GM18870 (cell line): ENCODE results near the gene RBCK1.
"Not testable (repeated sequence)": the region's sequence is repeated elsewhere in the genome, so short reads cannot be mapped to it uniquely, and the experiment has no call there.

Experiments
- ATAC-seq: cut with Tn5 transposase; IDR thresholded peaks from one replicate; pipeline ENCODE4 v1.9.1; 2021; ENCODE audit warnings: moderate library complexity; ENCODE audit not compliant: unreplicated experiment

RBCK1 gene

GRCh38 chr20:375265-375889, 32.7 kb upstream of the RBCK1 start:
- no peak for ATAC-seq

GRCh38 chr20:376089-376488, 32.0 kb upstream of the RBCK1 start:
- no peak for ATAC-seq

- no peak for ATAC-seq
Observed at GRCh38 chr20:376750-377149, 31.3 kb upstream of the RBCK1 start.

- not testable (repeated sequence) for ATAC-seq
Observed at GRCh38 chr20:377578-377977, 30.5 kb upstream of the RBCK1 start.

- ATAC-seq: no peak
Observed at GRCh38 chr20:378961-379336, 29.1 kb upstream of the RBCK1 start.

- ATAC-seq: no peak
Observed at GRCh38 chr20:380763-381580, 27.1 kb upstream of the RBCK1 start.

- ATAC-seq: no peak
Observed at GRCh38 chr20:381581-382290, 26.4 kb upstream of the RBCK1 start.

GRCh38 chr20:382291-383115, 25.6 kb upstream of the RBCK1 start:
- no peak for ATAC-seq

- no peak for ATAC-seq
Observed at GRCh38 chr20:383889-384288, 24.2 kb upstream of the RBCK1 start.

- ATAC-seq: no peak
Observed at GRCh38 chr20:384723-385122, 23.4 kb upstream of the RBCK1 start.

GRCh38 chr20:385448-385847, 22.7 kb upstream of the RBCK1 start:
- no peak for ATAC-seq

- not testable (repeated sequence) for ATAC-seq
Observed at GRCh38 chr20:386634-387033, 21.5 kb upstream of the RBCK1 start.

- no peak for ATAC-seq
Observed at GRCh38 chr20:387520-387919, 20.6 kb upstream of the RBCK1 start.

- ATAC-seq: no peak
Observed at GRCh38 chr20:388034-388994, 19.8 kb upstream of the RBCK1 start.

- ATAC-seq: no peak
Observed at GRCh38 chr20:389220-389619, 18.9 kb upstream of the RBCK1 start.

GRCh38 chr20:391041-391711, 16.9 kb upstream of the RBCK1 start:
- no peak for ATAC-seq

GRCh38 chr20:393296-393695, 14.8 kb upstream of the RBCK1 start:
- ATAC-seq: not testable (repeated sequence)

GRCh38 chr20:396252-396618, 11.9 kb upstream of the RBCK1 start:
- ATAC-seq: no peak

- no peak for ATAC-seq
Observed at GRCh38 chr20:396619-397431, 11.3 kb upstream of the RBCK1 start.
